Measurements from ENCODE around the gene GNPTG.
"Not testable (repeated sequence)": the region's sequence is repeated elsewhere in the genome, so short reads cannot be mapped to it uniquely, and the experiment has no call there.

GNPTG gene

GRCh38 chr16:1320097-1320496 lies 31.6 kb upstream of the GNPTG start:
- no peak for DNase-seq

- no peak for DNase-seq
Measured at GRCh38 chr16:1320658-1321240, 31.0 kb upstream of the GNPTG start.

GRCh38 chr16:1322407-1322806 lies 29.3 kb upstream of the GNPTG start:
- no peak for DNase-seq

- no peak for DNase-seq
Measured at GRCh38 chr16:1323296-1324239, 28.2 kb upstream of the GNPTG start.

- DNase-seq: no peak
Measured at GRCh38 chr16:1324286-1324826, 27.4 kb upstream of the GNPTG start.

GRCh38 chr16:1325261-1325660 lies 26.5 kb upstream of the GNPTG start:
- no peak for DNase-seq

- no peak for DNase-seq
Measured at GRCh38 chr16:1325673-1326371, 25.9 kb upstream of the GNPTG start.

- no peak for DNase-seq
Measured at GRCh38 chr16:1326391-1326790, 25.3 kb upstream of the GNPTG start.

- no peak for DNase-seq
Measured at GRCh38 chr16:1326946-1327618, 24.6 kb upstream of the GNPTG start.

- DNase-seq: no peak
Measured at GRCh38 chr16:1327619-1327947, 24.1 kb upstream of the GNPTG start.

GRCh38 chr16:1328136-1328535 lies 23.6 kb upstream of the GNPTG start:
- DNase-seq: not testable (repeated sequence)

- DNase-seq: not testable (repeated sequence)
Measured at GRCh38 chr16:1328961-1329360, 22.8 kb upstream of the GNPTG start.

- no peak for DNase-seq
Measured at GRCh38 chr16:1330260-1330914, 21.3 kb upstream of the GNPTG start.

GRCh38 chr16:1330931-1331711 lies 20.6 kb upstream of the GNPTG start:
- no peak for DNase-seq

- no peak for DNase-seq
Measured at GRCh38 chr16:1331712-1332617, 19.8 kb upstream of the GNPTG start.

GRCh38 chr16:1332618-1333148 lies 19.0 kb upstream of the GNPTG start:
- DNase-seq: no peak

- no peak for DNase-seq
Measured at GRCh38 chr16:1333149-1333812, 18.4 kb upstream of the GNPTG start, which contains the start of gene BAIAP3. TSS of gene BAIAP3 (plus strand) at chr16:1333645. CDS start at chr16:1338550, 4,905 bp downstream.

GRCh38 chr16:1333854-1334700 lies 17.7 kb upstream of the GNPTG start:
- no peak for DNase-seq

All from cerebellar nuclear complex (tissue), 1 donor.